ENCODE measurements around the gene NTN1.

NTN1 gene

GRCh38 chr17:9022573-9023391 lies 1.5 kb downstream of the NTN1 start:
- H3K4me3 ChIP-seq (ENCODE audit: low read depth, low read length) = no peak overlapping the region
- DNase-seq = no peak
- H3K27me3 ChIP-seq = peaks cover 29% of the 10 kb centered on the region
- H3K9me3 ChIP-seq = no peaks in the 10 kb centered on the region
- H3K36me3 ChIP-seq = no peaks in the 10 kb centered on the region
- H3K4me1 ChIP-seq = no peaks in the 10 kb centered on the region
- TF ChIP-seq, protein P1, sequence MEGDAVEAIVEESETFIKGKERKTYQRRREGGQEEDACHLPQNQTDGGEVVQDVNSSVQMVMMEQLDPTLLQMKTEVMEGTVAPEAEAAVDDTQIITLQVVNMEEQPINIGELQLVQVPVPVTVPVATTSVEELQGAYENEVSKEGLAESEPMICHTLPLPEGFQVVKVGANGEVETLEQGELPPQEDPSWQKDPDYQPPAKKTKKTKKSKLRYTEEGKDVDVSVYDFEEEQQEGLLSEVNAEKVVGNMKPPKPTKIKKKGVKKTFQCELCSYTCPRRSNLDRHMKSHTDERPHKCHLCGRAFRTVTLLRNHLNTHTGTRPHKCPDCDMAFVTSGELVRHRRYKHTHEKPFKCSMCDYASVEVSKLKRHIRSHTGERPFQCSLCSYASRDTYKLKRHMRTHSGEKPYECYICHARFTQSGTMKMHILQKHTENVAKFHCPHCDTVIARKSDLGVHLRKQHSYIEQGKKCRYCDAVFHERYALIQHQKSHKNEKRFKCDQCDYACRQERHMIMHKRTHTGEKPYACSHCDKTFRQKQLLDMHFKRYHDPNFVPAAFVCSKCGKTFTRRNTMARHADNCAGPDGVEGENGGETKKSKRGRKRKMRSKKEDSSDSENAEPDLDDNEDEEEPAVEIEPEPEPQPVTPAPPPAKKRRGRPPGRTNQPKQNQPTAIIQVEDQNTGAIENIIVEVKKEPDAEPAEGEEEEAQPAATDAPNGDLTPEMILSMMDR (IDR thresholded peaks at IDR 0.05; ENCODE audit: low read depth, low read length) = no peak

DNA sequence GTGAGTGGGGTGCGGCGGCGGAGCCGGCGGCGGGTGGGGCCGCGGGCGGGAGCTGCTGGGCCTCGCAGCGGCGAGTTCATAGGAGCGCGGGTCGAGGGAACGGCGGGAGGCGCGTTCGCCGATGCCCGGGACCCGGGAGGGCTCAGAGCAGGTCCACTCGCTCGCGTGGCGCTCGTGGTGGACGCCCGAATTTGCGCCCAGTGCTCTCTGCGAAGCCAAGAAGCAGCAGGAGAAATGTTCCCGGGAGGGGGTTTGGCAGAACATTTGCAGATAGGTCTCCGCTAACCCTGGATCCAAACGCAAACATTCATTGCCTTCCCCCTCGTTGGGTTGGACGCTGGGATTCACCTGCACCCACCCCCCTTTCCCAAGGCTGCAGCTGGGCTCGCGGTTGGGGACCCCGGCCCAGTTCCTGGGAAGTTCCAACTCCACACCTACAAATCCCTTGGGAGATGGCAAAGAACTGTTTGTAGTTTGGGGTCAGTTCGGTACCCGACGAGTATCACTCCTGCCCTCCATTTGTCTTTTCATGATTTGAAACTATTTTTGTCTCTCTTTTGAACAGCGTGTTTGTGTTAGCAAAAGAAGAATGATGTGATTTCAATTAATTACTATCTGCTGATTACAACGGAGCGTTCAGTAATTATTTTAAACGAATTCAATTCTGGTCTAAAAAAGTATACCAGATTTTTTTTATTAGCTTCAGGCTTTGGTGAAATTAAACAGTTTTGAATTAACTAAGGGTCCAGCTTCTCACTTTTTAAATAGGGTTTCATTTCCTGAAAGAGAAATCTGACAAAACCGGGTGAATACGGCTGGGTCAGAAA lies 2.3 kb downstream of the NTN1 start:
- H3K4me1 ChIP-seq = no peaks in the 10 kb centered on the region
- H3K9me3 ChIP-seq = no peaks in the 10 kb centered on the region
- no peaks in the 10 kb centered on the region for H3K36me3 ChIP-seq
- peaks cover 29% of the 10 kb centered on the region for H3K27me3 ChIP-seq
- DNase-seq = no peak
- H3K4me3 ChIP-seq (ENCODE audit: low read depth, low read length) = no peak overlapping the region
- TF ChIP-seq, protein P1 (IDR thresholded peaks at IDR 0.05; ENCODE audit: low read depth, low read length) = no peak

GRCh38 chr17:9024497-9024896 lies 3.2 kb downstream of the NTN1 start:
- TF ChIP-seq, protein P1 (IDR thresholded peaks at IDR 0.05; ENCODE audit: low read depth, low read length) = no peak
- Histone ChIP-seq H3K9me3 (no peaks in the 10 kb centered on the region), H3K4me1 (no peaks in the 10 kb centered on the region), H3K36me3 (no peaks in the 10 kb centered on the region), H3K4me3 (ENCODE audit: low read depth, low read length) (no peak overlapping the region), H3K27me3 (peaks cover 29% of the 10 kb centered on the region)
- no peak for DNase-seq

GRCh38 chr17:9026741-9027140 lies 5.4 kb downstream of the NTN1 start:
- TF ChIP-seq, protein P1 (IDR thresholded peaks at IDR 0.05; ENCODE audit: low read depth, low read length) = no peak
- DNase-seq = no peak
- H3K4me1 ChIP-seq = no peaks in the 10 kb centered on the region
- no peak overlapping the region for H3K4me3 ChIP-seq (ENCODE audit: low read depth, low read length)
- H3K36me3 ChIP-seq = no peaks in the 10 kb centered on the region
- H3K9me3 ChIP-seq = no peaks in the 10 kb centered on the region
- H3K27me3 ChIP-seq = peaks cover 15% of the 10 kb centered on the region

DNA sequence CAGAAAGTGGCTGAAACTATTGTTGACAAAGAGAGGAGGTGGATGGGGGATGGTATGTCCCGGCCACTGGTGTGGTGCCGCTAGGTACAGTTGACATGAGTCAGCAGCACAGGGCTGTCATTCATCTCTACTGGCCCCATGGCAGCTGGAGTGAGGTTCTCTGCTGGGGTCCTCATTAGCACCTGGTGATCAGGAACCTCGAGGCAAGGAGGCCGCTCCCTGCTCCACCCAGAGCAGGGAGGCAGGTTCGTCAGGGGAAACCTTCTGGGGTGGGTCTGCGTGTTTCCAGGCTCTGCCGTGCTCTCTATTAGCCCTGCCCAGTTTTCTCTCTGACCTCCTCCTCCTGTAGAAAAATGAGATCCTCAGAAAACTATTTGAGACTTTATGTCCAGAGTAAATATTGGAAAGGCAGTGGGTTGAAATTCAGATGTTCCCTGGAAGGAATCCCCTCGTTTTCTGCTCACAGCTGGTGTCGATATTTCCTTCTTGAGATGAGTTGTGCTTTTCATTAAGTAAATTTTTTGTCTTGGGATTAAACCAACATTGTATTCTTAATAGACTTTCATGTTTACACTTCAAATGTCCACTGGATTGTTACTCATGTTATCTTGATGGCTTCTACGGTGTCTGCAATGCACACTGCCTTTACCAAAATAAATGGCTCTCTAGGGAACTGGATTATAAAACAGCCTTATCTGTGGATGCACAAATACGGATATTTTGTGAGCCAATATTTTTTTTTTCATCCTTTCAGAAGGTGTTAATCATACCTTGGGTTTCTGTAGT lies 7.1 kb downstream of the NTN1 start:
- Histone ChIP-seq H3K9me3 (no peaks in the 10 kb centered on the region), H3K4me1 (no peaks in the 10 kb centered on the region), H3K4me3 (ENCODE audit: low read depth, low read length) (no peak overlapping the region), H3K36me3 (no peaks in the 10 kb centered on the region), H3K27me3 (no peaks in the 10 kb centered on the region; the same call in 1 of the 2 replicates)
- TF ChIP-seq, protein P1 (IDR thresholded peaks at IDR 0.05; ENCODE audit: low read depth, low read length) = no peak
- DNase-seq = no peak

All from BE2C (cell line).